NCI-H460 (cell line): ENCODE data around the gene BBC3. TPM values are rescaled to one million over a fixed set of nuclear protein-coding genes. Genes with fewer than 3 reads are reported as not detected.

Experiments
- DNase-seq: peaks from one replicate; pipeline ENCODE4 v3.0.0-alpha.2; 2016; ENCODE audit warnings: low read depth; ENCODE audit errors: extremely low read depth
- total RNA-seq: library from RNA; depleted of rRNA; stranded (reverse); fragments of >200 nt; shearing (Covaris generic); gene quantifications from 2 replicates; pipeline ENCODE4 v1.2.3, GENCODE V29; 2014

BBC3 gene
- total RNA-seq, 1 experiment from 2014 or later: 6.9 TPM

DNA sequence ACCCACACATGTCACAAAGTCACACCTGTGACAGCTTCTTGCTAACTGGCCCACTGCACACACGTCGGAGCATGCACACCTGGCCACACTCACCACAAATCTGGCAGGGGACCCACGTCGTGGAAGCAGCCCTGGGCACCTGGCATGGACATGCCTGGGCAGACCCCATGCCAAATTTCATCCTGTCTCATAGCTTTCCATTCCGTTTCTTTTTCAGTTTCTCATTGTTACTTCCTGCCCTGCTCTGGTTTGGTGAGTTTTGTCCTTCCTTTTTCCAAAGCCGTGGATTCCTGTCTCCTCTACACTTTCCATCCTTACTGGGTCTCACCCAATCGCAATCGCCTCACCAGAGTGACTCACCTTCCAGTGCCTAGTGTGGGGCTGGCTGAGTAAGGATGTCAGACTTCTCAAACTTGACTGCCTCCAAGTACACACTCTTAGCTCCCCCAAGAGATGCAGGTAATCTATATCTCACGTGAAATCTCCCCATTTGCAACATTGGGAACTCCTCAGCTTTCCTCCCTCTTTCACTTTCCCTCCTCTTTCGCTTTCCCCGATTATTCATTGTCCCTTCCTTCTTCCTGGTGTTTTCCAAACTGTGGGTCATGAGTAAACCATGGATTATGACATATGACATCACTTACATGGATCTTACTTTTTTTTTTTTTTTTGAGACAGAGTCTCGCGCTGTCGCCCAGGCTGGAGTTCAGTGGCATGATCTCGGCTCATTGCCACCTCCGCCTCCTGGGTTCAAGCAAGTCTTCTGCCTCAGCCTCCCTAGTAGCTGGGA, 1.6 kb upstream of the BBC3 start:
- DNase-seq: no peak

DNA sequence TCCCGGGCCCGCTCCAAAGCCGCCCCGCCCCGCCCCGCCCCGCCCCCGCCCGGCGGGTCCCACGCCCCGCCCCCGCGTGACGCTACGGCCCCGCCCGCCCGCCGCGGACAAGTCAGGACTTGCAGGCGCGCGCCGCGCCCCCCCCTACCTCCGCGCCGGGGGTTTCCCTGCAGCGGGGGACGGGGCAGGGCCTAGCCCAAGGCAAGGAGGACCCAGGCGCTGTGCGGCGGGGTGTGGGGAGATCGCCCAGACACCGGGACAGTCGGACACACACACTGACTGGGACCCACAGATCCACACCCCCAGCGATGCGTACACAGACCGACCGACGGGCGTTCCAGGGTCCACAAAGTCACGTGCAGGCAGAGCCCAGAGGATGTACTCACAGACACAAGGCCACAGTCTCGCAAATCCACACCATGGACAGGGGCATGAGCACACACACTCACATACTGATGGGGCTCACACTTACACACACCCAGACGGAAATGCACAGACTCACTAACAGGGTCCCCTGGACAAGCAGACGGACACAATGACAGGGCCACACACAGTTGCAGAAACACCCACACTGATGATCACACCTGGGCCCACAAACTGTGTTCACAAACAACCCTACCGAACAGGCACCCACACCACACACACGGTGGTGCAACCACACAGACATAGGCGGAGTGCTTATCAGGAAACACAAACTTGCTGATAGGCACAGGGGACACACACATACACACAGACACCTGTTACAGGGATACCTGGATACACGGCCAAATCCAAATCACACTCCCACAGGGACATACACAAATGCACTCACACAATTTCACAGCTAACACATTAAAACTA, 436 bp upstream of the BBC3 start:
- DNase-seq: no peak

DNA sequence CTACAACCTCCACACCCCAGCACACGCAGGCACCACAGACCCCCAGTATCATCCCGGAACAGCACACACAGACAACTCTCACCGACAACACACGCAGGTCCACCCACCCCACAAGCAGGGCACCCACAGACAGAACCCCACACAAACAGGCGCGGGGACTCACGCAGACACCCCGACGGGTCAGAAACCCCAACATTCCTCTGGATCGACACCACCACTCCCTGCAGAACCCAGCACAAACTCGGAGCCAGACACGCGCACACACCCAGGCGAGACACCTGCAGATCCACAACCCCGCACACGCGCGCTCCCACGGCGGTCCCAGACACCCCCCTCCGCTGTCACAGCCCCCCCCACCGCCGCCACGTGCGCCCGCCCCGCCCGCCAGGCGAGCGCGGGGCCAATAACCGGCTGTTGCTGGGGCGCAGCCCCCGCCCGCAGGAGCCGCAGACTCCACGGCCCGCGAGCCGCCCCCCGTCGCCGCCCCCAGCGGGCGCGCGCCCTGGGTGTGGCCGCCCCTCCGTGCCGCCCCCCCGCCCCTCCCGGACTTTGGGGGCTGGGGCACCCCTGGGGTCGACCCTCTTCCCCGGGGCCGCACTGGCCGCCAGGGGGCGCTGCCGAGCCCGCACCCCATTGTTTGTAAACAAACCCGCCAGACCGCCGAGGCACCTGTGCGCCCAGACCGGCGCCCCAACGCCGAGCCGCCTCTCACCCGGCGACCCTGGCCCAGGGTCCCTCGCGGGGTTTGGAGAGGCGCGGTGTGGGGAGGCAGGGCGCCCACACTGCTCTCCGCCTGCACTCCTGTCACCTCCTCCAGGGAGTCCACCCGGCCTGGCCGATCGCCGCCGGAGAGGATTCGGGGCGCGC, 712 bp downstream of the BBC3 start:
- no peak for DNase-seq

DNA sequence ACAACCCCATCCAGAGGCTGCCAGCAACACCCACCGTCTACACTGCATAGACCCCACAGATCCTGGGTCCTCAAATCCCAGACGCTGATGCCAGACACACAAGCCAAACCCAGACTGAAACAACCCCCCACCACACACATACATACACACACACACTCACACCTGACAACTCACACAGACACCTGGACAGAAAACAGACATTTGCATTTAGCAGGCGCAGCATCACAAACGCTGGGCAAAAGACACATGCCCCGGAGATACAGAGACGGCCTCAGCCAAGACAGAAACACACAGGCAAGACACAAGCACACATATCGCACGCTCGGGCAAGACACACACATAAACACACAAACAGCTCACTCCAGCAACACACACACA, 1.3 kb downstream of the BBC3 start:
- DNase-seq: no peak

DNA sequence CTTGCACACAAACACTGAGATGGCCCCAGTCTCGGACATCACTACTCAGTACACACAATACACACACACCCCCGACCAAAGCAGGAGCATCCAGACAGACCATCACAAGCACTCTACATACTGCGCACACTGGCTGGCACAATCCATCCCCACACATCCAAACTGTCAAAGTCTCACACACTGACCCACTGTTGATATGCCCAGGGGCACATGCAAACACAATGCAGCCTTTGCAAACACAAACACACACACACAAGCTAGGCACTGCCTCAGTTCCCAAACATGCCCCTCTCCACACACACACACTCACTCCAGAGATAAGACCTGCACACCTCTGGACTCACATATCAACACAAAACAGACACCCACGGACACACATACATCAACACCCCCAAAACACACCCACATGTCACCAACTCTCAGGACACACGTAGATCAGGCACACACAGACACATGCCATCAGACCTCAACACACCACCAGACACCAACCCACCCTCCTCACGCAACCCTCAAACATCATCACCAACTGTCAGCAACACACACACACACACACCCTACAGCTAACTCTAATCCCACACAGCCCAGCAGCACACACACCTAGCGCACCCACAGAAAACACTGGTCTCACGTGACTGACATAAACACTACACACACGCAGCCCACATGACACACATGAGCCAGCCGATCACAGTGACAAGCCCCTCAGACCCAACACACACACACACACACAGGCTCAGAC, 1.9 kb downstream of the BBC3 start:
- DNase-seq: no peak

DNA sequence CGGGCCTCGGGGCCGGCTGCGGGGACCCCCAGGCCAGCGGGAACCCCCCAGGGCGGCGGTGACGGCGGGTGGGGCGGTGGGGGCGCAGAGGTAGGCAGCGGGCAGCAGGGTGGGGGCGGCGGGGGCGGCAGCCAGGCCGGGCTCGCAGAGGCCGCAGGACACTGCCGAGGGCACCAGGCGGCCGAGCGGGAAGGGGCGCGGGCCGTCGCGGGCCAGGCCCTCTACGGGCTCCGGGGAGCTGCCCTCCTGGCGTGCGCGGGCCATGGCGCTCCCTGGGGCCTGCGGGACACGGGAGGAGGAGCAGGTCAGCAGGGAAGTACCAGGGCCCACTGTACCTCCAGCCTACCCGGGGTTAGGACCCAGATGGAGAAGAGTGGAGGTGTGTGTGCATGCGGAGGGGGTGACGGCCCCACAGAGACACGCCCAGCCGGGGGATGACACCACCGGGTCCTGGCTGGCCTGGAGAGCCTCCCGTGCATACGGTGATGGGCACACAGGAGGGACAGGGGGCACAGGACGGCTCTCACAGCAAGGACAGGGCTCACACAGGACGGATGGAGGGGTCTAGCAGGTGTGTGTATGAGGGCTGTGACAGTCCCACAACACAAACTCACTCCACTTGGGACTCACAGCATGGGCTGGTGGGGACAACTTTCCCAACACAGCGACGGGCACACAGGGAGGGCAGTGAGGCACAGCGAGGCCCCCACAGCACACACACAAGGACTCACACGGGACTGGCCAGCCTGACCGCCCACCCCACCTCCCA, 2.6 kb downstream of the BBC3 start:
- no peak for DNase-seq

DNA sequence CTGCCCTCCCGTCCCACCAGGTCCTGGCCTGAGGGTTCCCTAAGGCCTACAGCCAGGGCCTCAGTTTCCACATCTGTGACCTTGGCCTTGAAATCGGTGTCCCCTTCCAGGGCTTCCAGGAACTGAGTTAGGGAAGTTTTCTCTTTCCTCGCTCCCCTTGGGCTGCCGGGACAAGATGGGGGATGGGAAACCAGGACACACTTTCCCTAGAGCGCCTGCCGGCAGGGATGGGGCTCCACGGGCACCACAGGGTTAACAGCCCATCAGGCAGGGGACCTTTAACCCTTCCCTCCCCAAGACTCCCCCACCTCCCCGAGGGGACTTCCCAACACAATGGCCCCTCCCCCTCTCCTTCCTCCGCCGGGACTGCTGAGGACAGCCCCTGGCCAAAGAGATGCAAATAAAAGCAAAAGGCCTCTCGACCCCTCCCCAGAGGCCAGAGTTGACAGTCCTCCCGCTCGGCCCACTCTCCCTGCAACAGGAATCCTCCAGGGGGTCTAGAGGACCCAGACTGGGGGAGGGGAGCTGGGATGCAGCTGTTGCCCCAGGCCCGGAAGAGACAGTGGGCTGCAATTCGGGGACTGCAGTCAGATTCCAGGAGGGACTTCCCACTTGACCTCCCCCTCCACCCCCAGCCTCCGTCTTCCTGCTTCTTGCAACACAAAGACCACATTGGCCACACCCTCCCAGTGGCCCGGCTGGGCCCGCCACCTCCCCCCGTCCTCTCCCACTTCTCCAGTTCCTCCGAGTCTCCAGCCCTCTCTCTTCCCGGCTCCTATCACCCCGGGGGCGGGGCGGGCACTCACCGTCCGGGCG, 3.4 kb downstream of the BBC3 start:
- DNase-seq: peak; percentile 89

DNA sequence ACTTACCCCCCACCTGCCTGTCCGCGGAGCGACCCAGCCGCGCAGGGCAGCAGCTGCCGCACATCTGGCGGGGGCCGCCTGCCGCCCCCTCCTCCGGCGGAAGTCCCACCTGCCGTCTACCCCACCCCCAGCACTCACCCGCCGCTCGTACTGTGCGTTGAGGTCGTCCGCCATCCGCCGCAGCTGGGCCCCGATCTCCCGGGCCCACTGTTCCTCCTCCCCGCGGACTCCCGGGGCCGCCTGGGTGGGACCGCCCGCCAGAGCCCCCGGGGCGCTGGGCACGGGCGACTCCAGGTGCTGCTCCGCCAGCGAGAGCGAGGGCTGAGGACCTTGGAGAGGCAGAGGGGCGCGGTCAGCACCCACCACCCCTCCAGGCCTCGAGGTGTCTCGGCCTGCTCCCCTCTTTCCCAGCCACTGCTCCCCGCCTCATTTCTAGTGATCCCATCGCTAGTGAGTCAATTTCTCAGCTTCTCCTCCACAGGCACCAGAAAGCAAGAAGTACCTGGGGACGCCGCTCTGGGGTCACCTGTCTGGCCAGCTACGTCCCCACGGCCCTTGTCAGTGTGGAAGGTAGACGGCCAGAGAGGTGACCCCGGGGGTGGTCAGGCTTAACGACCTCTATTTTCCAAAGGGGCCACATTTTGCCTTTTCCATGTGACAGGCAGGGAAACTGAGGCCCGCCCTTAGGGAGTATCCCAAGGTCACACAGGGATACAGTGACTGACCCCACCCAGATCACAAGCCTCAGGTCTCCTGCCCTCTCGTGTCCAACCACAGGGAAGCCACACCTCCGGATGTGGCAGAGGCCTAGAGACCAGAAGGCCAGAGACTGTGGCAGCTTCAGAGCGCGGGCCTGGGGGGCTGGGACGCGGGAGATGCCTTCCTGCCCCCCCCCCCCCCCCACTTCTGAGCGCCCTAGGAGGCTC, 4.3 kb downstream of the BBC3 start:
- peak; percentile 82 for DNase-seq

DNA sequence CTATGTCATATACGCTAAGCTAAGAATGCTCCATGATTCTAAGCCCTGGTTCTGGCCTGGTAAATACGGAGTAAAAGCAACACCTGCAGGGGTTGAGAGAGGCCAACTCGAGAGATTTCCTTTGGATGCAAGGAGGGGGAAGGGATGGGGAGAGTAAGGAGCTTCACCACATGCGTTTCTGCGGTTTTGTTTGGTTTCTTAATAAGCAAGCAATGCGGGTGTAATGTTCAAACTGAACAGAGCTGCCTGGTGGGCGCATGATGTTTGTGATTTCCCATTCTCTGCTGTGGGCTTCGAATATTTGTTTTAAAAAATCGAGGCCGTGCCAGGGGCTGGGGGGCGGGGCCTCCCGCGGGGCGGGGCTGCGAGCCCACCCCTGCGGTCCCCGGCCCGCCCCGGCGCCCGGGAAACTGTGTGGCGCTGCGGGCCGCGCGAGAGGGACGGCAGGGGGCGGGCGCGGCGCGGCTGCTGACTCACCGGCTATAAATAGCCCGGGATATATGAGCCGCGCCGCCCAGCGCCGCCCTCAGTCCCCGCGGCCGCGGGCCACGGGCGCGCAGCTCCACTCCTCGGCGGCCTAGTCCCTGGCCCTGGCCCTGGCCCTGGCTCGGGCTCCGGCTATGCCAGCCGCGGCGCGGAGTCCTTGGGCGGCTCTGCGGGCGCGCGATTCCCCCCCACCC, 5.1 kb downstream of the BBC3 start:
- peak; percentile 75 for DNase-seq

DNA sequence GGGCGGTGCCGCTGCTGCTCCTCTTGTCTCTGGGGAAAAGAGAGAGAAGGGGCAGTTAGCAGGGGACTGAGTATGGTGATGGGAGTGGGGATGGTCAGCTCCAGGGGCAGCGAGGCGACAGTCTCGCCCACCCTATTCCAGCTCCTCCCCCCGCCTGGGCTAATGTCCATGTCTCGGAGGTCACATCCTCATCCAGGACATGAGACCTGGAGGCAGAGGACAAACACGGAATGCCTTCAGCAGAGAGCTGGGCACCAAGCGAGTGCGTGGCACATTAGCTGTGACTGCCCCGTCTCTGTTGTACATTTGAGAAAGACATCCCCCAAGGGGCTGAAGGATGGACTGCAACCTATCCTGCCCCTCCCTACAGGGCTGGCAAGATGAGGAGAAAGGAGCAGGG, 9.1 kb downstream of the BBC3 start:
- DNase-seq: no peak

DNA sequence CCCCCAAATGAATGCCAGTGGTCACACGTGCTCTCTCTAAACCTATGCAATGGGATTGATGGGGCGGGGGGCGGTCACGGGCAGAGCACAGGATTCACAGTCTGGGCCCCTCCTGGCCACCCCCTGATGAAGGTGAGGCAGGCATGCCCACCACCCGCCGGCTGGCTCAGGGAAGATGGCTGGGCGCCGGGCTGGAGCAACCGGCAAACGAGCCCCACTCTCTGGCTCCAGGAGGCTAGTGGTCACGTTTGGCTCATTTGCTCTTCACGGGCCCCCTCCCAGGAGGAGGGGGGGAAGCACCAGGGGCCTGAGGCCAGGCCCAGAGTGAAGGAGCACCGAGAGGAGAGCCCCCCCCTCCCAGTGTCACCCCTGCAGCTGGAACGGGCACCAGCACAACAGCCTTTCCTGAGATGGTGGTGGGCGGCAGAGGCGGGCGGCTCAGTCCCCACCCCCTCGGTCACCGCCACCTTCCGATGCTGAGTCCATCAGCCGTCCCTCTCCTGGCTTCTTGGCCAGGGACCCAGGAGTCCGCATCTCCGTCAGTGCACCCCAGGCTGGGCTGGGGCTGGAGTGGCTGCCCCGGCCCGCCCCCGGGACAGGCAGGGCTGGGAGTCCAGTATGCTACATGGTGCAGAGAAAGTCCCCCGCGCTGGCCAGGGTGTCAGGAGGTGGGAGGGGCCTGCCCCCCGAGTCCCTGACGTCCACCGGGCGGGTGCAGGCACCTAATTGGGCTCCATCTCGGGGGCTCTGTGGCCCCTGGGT, 9.7 kb downstream of the BBC3 start:
- no peak for DNase-seq

DNA sequence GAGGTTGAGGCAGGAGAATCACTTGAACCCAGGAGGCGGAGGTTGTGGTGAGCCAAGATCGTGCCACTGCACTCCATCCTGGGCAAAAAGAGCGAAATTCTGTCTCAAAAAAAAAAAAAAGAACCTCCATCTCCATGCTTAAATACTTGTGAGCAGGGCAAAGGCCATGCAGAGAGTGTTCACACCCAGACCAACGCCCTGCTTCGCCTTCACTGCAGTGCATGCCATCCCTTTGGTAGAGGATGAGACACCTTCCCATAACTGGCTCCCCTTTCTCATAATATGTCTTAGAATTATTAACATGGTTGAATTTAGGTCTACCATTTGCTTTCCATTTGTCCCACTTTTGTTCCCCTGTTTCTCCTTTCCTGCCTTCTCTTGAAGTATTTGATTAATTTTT, 15.4 kb downstream of the BBC3 start:
- DNase-seq: no peak

DNA sequence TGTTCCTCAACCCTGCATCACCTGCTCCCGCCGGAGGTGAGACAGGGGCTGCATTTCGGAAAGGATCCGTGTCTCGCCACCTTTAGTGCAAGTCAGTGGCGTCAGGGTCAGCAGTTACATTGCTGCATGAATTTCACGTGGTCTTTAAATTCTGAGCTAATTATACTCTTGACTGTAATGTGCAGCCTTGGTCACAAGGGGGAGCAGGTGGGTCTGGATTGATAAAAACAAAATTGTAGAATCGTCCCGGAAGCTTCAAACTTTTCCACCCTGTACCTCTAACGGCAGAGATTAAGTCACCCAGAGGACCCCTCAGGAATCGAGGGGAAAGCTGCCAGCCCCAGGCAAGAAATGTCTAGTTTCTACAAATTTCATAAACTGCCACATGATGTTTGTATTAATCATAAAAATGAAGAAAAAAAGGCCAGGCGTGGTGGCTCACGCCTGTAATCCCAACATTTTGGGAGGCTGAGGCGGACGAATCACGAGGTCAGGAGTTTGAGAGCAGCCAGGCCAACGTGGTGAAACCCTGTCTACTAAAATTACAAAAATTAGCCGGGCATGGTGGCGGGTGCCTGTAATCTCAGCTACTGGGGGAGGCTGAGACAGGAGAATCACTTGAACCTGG, 20.2 kb downstream of the BBC3 start:
- DNase-seq: peak; percentile 75

DNA sequence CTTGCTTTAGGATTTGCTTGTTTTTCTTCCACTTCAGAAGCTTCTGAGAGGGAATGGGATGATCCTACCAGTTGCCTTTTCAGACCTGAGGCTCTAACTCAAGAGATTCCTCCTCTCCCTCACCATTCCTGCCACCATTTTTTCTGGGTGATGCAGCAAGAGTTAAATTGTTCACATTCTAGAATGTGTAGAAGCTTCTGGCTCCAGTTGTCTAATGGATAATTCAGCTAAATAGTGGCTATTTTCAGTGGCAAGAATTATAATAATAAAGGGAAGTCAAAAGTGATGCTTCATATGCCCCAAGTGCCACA, 20.9 kb downstream of the BBC3 start:
- no peak for DNase-seq

DNA sequence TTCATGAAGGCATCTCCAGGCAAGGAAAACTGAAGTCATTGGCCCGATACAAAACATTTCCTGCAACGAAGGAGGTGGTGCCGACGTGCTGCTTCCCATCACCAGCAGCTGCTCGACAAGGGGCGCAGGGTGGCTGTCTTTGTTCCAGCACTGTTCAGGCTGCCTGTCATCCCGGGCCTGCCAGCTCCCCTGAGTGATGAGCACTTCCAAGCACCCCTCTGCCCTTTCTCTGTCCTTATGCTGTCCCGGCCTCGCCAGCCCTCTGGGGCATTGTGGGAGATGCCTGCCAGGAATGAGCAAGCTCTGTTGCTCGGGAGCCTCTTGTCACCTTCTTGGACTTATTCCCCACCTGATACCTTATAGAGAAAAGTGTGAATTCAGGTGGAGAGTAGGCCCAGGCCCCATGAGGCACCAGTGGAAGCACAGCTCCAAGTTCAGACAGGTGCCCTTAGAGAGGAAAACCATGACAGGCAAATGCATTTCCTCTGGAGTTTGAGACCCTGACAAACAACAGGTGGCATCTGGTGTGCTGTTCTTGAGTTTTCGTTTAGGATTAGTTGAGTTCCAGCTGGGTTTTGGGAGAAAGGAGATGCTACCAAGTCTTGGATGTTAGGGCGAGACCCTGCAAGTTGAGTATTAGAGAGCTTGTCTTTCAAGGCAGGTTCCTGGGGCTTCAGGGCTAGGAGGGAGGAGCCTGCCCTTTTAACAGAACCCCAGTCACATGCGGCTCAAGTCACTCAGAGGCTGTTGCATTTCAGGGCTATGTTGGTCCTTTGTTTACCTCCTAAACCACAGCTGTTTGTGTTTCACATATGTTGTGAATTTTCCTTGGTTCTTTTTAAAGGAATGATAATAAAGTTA, 21.4 kb downstream of the BBC3 start:
- no peak for DNase-seq
